ENCODE measurements around the gene RDH14.

- TF ChIP-seq, protein P1, sequence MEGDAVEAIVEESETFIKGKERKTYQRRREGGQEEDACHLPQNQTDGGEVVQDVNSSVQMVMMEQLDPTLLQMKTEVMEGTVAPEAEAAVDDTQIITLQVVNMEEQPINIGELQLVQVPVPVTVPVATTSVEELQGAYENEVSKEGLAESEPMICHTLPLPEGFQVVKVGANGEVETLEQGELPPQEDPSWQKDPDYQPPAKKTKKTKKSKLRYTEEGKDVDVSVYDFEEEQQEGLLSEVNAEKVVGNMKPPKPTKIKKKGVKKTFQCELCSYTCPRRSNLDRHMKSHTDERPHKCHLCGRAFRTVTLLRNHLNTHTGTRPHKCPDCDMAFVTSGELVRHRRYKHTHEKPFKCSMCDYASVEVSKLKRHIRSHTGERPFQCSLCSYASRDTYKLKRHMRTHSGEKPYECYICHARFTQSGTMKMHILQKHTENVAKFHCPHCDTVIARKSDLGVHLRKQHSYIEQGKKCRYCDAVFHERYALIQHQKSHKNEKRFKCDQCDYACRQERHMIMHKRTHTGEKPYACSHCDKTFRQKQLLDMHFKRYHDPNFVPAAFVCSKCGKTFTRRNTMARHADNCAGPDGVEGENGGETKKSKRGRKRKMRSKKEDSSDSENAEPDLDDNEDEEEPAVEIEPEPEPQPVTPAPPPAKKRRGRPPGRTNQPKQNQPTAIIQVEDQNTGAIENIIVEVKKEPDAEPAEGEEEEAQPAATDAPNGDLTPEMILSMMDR (IDR thresholded peaks at IDR 0.05 in 4 of 5, conservative IDR thresholded peaks at IDR 0.05 in 1 of 5) = no peak
- no peak for TF ChIP-seq POLR2A (IDR thresholded peaks at IDR 0.05)
These were observed 37.8 kb downstream of the RDH14 start for GRCh38 chr2:18522484-18523146.

Data from gastrocnemius medialis (tissue), 4 donors.